MCF 10A (cell line): ENCODE results near the gene NECTIN1. TPM values are rescaled to one million over a fixed set of nuclear protein-coding genes. Genes with fewer than 3 reads are reported as not detected.

Experiments used
- BruUV-seq: library from RNA; stranded (reverse); fragments of 400-500 nt; replicated peaks from 2 replicates; lab custom pipeline; 2021; lab: Mats Ljungman, UMichigan
- CTCF ChIA-PET: fragments of 300-600 bp; sonication (Branson Sonifier 250); formaldehyde crosslinking; extraction: SDS; loops from one replicate; lab custom pipeline; 2021; ENCODE audit warnings: antibody characterized with exemption, inconsistent platforms; lab: Yijun Ruan, JAX
- POLR2A ChIA-PET: fragments of 300-600, 350-650 bp; sonication (Branson Sonifier 250); formaldehyde crosslinking; extraction: SDS; loops from one replicate; lab custom pipeline; 2020; ENCODE audit warnings: antibody characterized with exemption, inconsistent platforms; lab: Yijun Ruan, JAX
- DNase-seq: peaks from one replicate; pipeline ENCODE4 v3.0.0-alpha.2; 2018; ENCODE audit not compliant: unreplicated experiment
- H3K27ac Mint-ChIP-seq: one replicate; pipeline ENCODE4 v1.8.0; 2022; ENCODE audit warnings: mild to moderate bottlenecking, low read depth, mixed read lengths; ENCODE audit not compliant: unreplicated experiment
- H3K27me3 Mint-ChIP-seq: one replicate; pipeline ENCODE4 v1.8.0; 2022; ENCODE audit warnings: mixed read lengths; ENCODE audit not compliant: insufficient read depth, unreplicated experiment
- H3K36me3 Mint-ChIP-seq: one replicate; pipeline ENCODE4 v1.8.0; 2022; ENCODE audit warnings: mild to moderate bottlenecking, moderate library complexity, mixed read lengths; ENCODE audit not compliant: insufficient read depth, unreplicated experiment
- H3K4me1 Mint-ChIP-seq: one replicate; pipeline ENCODE4 v1.8.0; 2022; ENCODE audit warnings: mixed read lengths; ENCODE audit not compliant: insufficient read depth, unreplicated experiment
- H3K4me3 Mint-ChIP-seq: one replicate; pipeline ENCODE4 v1.8.0; 2022; ENCODE audit warnings: mild to moderate bottlenecking, moderate library complexity, mixed read lengths; ENCODE audit not compliant: unreplicated experiment
- H3K9me3 Mint-ChIP-seq: one replicate; pipeline ENCODE4 v1.8.0; 2022; ENCODE audit warnings: mixed read lengths; ENCODE audit not compliant: unreplicated experiment
- intact Hi-C: fragments of 100-400 bp; cut with micrococcal nuclease; formaldehyde crosslinking; loops from 2 replicates; pipeline ENCODE4 v1.14.1; 2022
- total RNA-seq: library from RNA; stranded (reverse); gene quantifications from 2 replicates; pipeline ENCODE4 v1.2.3, GENCODE V29; 2022
- TF ChIP-seq, protein P1 (sequence below): fragments of 200-600 bp; IDR thresholded peaks from one replicate; pipeline ENCODE4 v1.8.0; 2022; ENCODE audit warnings: antibody characterized with exemption, mild to moderate bottlenecking; ENCODE audit not compliant: unreplicated experiment

The NECTIN1 gene
- total RNA-seq, 1 experiment from 2014 or later, result 59.2 TPM

DNA sequence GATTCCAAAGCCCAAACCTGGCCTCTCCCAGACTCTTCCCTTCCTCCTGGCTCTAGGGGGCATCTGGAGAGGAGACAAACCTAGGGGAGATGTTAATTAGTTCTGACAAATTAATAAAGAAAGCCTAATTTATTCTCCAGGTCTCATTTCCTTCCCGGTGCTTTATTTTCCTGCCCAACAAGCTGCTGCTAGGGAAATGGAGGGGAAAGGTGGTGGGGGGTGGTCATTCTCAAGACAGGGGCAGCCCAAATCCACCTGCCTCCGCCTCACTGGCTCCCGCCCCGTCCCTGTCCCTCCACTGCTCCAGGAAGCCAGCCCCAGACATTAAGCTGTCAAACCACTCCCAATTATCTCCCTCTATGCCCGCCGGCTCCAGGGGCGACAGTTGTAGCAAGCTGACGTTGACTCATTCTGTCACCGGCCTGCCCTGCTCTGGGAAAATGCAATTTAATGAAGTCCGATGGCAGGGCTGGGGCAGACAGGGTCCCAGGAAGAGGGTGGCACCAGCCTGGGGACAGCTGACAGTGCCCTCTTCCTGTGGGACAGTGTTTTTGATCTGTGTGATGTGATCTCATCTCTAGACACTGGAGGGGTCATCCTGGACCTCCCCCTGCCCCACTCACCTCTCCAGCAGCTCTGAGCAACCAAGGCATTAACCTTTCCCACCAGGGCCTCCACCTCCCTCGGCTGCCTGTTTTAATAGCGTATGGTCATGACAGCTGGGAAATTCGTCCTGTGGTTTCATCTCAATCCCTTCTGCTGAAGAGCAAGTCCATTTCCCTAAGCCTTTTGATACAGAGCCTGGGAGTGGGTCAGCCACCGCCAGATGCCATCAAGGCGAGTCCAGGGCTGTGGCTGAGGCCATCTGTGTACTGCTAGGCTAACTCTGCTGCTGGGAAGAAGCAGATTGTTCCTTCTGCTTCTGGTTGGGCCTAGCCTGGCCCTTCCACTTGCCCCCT is 27.1 kb downstream of the NECTIN1 start:
- Mint-ChIP-seq H3K27me3 (no peaks in the 10 kb centered on the region), H3K4me3 (no peak overlapping the region), H3K36me3 (peaks cover 13% of the 10 kb centered on the region), H3K4me1 (peaks cover 39% of the 10 kb centered on the region), H3K9me3 (no peaks in the 10 kb centered on the region), H3K27ac (peak overlapping the region; percentile 88)
- POLR2A ChIA-PET, result interaction anchor here (0.6 to 3.2 kb wide), 3 partner anchors 10 to 411 kb away, joined by 4 to 20 read pairs (median 17); partner anchors contain the start of gene NECTIN1
- no peak for DNase-seq
- no TSS peak for BruUV-seq
- CTCF ChIA-PET, result interaction anchor here (0.6 to 3.7 kb wide), 9 partner anchors 9 to 1088 kb away, joined by 3 to 16 read pairs (median 4); partner anchors contain the start of gene NECTIN1
- TF ChIP-seq, protein P1, sequence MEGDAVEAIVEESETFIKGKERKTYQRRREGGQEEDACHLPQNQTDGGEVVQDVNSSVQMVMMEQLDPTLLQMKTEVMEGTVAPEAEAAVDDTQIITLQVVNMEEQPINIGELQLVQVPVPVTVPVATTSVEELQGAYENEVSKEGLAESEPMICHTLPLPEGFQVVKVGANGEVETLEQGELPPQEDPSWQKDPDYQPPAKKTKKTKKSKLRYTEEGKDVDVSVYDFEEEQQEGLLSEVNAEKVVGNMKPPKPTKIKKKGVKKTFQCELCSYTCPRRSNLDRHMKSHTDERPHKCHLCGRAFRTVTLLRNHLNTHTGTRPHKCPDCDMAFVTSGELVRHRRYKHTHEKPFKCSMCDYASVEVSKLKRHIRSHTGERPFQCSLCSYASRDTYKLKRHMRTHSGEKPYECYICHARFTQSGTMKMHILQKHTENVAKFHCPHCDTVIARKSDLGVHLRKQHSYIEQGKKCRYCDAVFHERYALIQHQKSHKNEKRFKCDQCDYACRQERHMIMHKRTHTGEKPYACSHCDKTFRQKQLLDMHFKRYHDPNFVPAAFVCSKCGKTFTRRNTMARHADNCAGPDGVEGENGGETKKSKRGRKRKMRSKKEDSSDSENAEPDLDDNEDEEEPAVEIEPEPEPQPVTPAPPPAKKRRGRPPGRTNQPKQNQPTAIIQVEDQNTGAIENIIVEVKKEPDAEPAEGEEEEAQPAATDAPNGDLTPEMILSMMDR, result no peak
- intact Hi-C loops, result no loop called here

DNA sequence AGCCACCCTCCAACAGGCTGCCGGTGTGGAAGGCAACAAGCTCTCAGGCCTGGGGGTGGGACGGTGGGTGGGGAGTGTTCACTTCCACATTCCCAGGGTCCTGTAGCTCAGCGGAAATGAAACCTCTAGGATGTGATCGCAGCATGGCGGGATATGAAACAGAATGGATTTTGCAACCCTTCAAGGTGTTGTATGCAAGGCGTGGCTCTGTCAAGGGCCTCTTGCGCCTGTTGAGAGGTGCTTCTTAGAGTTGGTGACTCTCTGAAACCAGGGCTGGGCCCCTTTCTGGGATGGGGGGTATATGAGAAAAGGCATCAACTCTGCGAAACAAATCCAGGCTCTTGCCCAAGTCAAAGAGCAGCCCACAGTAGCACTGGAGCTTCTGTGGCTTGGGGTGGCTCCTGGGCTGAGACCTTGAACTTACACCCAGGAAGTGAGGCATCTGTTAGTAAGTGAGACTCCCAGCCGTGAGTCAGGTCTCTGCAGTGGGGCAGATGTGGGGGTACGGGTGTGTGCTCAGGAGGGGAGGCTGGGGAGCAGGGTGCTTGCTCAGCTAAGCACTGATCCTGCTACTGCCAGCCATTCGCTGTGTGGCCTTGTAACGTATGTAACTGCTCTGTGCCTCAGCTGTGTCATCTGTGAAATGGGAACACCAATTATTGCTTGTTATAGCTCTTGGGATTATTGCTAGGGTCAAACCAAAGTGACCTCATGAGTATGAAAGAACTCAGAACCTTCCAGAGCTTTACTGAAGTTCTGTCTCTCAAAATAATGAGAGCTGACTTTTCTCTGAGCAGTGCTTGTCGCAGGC is 28.3 kb downstream of the NECTIN1 start:
- H3K27ac Mint-ChIP-seq, result peak overlapping the region; percentile 12
- intact Hi-C loops, result no loop called here
- H3K4me1 Mint-ChIP-seq, result peaks cover 50% of the 10 kb centered on the region
- H3K27me3 Mint-ChIP-seq, result no peaks in the 10 kb centered on the region
- CTCF ChIA-PET, result interaction anchor here (0.6 to 2.0 kb wide), 7 partner anchors 7 to 33 kb away, joined by 3 to 15 read pairs (median 4); partner anchors contain the start of gene NECTIN1
- no peak overlapping the region for H3K4me3 Mint-ChIP-seq
- DNase-seq, result peak; percentile 79
- BruUV-seq, result no TSS peak
- H3K36me3 Mint-ChIP-seq, result peaks cover 13% of the 10 kb centered on the region
- POLR2A ChIA-PET, result interaction anchor here (0.6 to 3.2 kb wide), 7 partner anchors 9 to 426 kb away, joined by 3 to 20 read pairs (median 4); partner anchors contain the start of gene NECTIN1
- TF ChIP-seq, protein P1, result no peak
- no peaks in the 10 kb centered on the region for H3K9me3 Mint-ChIP-seq

DNA sequence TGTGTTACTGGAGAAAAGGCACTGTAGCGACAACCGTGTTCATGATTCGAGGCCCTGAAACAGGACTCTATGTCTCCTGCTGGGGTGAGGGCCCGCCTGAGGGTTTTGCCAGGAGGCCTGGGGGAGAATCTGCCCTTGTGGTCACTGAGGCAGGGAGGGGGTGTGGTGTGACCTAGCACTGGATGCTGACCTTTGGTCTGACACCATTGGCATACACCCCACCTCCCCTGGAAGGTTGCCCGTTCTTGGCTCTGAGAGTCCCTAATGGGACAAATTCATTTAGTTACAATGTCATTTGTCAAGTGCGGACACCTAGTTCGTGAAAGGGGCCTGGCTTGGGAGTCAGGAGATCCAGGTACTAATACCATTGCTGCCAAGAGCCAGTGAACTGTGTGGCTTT is 29.0 kb downstream of the NECTIN1 start:
- intact Hi-C loops, result no loop called here
- no peak overlapping the region for H3K4me3 Mint-ChIP-seq
- no peaks in the 10 kb centered on the region for H3K9me3 Mint-ChIP-seq
- TF ChIP-seq, protein P1, result no peak
- POLR2A ChIA-PET, result interaction anchor here (0.7 to 3.2 kb wide), 7 partner anchors 9 to 31 kb away, joined by 3 to 20 read pairs (median 4); partner anchors contain the start of gene NECTIN1
- no peaks in the 10 kb centered on the region for H3K27me3 Mint-ChIP-seq
- BruUV-seq, result no TSS peak
- H3K27ac Mint-ChIP-seq, result peak overlapping the region; percentile 35
- H3K4me1 Mint-ChIP-seq, result peaks cover 53% of the 10 kb centered on the region
- DNase-seq, result no peak
- peaks cover 10% of the 10 kb centered on the region for H3K36me3 Mint-ChIP-seq
- CTCF ChIA-PET, result interaction anchor here (1.2 to 2.0 kb wide), 2 partner anchors 21 to 29 kb away, joined by 3 to 15 read pairs; partner anchors contain the start of gene NECTIN1
